NOMO-1 treated with DMSO at 0.1 percent for 48 hours (cell line): Measurements from ENCODE around the gene WNT10A.
"Not testable (repeated sequence)": the region's sequence is repeated elsewhere in the genome, so short reads cannot be mapped to it uniquely, and the experiment has no call there.

Experiments used
- DNase-seq: peaks from one replicate; lab custom pipeline; 2025; ENCODE audit not compliant: unreplicated experiment; lab: John Stamatoyannopoulos, UW

Gene WNT10A

DNA sequence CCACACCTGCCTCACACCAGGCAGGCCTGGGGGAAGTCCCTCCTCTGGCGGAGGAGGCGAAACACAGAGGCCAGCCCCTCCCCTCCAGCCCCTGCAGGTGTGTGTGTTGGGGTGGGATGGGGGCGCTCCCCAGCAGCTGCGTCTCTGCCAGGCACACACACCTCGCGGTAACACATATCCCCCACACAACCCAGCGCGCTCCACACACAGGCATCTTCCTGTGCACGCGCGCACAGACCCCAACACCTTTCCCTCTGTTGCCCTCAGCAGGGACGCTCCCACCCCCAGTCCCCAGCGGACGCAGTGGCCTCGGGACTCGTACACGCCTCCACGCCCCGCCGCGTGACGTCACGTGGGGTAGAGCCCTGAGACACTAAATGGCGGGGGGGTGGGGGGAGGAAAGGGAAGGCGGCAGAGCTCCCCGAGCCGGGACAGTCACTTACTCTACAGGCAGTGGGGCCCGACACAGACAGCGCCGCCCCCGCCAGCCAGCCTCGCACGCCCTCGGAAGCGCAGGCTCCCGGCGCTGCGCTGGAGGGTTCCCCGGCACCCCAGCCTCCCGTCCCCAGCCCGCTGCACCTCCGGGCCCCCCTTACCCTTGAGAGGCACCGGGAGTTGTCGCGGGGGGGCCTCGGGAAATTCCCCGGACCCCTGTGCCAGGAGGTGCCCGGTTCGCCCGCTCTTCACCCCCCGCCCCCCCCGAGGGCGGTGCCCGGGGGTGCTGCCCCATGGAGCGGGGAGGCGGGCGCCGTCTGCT, at the start of gene WNT10A:
WNT10A (plus strand) TSS at position 751 of the 757 bp plus-strand sequence. CDS start 144 bp downstream, outside the sequence.
- no peak for DNase-seq

DNA sequence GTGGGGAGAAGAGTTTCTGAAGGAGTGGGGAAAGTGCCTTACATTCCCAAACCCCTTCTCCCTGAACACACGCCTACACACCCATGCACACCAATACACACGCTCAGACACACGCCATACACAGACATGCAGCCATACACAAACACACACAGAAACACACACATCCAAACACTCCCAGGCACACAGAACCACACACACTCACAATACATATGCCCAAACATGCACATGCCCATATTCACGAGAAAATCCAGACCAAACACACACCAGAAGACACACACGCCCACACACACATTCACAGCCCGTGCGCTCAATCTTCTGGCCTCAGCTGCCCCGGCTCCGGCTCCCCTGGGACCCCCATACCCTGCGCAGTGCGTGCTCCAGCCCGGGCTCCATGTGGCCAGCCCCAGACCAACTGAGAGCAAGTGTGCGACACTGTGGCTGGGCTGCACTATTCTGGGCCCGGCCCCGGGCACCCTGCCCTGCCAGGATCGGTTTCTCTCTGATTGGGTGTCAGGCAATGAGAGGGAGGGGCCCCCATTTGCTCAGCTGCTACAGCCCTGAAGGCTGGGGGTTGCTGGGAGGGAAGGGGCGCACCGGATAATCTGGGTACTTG, 49.2 kb upstream of the WNT10A start, which contains the start of gene PRKAG3:
PRKAG3 (minus strand) TSS at position 426 of the 613 bp plus-strand sequence.
- no peak for DNase-seq

DNA sequence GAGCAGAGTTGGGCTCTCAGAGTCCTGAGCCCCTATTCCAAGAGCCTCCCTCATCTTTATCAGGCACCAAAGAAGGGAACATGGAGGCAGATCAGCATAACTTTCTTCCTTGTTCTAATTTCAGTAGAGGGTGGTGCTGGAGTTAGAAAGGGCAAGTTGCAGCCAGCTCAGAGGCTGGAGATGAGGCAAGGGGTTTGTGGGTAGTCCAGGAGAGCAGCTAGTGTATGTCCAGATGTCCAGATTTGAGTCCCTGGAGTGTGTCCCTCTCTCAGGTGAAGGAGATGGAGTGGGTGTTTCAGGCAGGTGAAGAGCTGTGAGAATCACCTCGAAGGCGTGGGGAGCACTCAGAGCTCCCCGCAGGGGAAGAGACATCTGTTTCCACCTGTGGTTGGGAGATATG, 48.6 kb upstream of the WNT10A start:
- no peak for DNase-seq

DNA sequence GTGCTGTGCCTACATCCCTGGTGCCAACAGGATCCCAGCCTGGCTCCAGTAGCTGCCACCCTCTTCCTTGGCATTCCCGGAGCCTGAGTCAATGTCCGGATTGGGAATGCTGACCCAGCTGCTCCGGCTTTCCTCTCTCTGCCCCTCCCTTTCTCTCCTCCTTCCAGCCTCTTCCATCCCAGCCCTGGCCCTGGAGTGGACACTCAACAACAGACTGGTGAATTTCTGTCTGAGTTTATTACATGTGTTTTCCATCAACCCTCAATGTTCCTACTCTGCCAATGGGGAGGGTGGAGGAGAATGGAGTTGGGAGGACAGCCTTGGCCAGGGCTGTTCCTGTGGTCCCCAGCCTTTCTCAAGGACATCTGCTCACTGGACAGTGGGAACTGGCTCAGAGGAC, 48.1 kb upstream of the WNT10A start:
- no peak for DNase-seq

DNA sequence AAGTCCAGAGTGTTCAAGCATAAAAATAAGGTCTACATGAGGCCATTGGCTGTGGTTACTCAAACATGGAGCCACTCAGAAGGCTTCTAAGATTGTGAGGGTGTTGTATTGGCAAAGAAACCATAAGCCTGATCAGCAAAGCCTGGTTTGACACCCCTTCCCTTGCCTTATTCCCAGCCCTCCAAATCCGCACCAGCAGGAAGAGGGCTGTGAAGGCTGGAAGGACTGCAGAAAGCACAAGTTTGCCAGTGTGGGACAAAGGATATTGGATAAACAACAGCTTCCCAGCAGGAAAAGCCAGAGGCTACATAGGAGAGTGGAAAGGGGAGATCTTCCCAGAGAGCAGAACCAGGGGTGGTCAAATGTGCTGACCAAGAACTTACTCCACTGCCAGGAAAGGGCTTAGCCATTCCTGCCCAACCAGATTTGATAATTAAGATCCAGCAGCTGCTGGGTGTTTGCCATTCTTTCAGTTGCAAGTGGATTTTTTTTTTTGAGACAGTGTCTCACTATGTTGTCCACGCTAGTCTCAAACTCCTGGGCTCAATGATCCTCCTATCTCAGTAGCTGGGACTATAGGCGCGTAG, 47.5 kb upstream of the WNT10A start:
- no peak for DNase-seq

DNA sequence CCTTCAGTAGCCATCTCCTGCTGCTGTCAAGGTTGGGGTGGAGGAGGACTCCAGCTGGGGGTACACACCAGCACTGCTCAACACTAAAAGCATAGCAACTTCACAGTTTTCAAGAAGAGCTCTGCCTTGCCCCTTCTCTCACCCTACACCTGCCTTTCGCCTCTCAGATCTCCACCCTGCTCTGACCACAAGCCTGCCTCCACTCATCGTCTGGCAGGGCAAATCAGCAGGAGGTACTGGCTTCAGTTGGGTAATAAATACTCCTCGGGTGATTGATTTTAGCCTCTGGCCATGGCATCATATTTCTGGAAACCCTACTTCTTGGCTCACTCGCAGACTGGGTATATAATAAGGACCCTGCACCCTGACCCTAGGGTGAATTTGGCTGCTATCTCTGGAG, 46.0 kb upstream of the WNT10A start:
- DNase-seq: no peak

DNA sequence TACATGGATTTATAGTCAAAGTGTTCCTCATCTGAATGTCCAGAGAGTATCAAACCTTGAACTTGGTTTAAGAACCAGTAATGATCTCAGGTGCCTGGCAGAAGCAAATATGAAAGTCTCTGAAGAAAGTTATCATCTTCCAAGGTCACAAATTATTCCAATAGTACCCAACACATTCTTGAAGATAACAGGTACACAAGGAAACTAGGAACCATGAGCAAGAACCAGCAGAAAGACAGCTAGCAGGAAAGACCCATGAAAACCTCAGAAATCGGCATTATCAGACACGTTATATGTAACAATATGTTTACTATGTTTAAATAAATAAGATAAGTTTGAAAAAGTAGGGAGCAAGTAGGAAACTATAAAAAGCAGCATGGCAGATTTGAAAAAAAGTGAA, 43.2 kb upstream of the WNT10A start:
- no peak for DNase-seq

DNA sequence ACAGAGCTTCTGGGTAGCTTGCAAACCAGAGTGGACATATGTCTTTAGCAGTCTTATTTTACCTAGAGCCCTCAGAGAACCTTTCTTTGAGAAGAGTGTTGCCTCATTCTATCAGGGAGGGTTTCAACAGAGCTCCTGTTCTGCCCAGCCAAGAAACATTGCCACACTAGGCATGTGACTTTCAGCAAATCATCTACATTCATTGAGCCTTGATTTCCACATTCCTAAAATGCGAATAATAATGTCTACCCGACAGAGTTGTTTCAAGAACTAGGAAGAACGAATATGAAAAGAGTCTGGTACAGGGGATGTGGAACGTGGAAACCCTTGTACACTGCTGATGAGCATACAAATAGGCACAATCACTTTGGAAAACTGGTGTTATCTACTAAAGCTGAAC, 41.2 kb upstream of the WNT10A start:
- peak; percentile 83 for DNase-seq

DNA sequence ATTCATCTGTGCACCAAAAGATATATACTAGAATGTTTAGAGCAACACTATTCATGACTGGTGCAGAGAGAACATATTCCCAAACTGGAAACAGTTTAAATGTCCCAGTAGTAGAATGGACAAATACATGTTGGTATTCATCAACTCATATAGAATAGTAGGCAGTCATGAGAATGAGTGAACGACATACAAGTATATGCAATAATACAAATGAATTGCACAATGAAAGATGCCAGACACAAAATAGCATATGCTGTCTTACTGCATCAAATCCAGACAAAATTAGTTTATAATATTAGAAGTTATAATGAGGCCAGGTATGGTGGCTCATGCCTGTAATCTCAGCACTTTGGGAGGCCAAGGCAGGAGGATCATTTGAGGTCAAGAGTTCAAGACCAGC, 40.8 kb upstream of the WNT10A start:
- DNase-seq: no peak

DNA sequence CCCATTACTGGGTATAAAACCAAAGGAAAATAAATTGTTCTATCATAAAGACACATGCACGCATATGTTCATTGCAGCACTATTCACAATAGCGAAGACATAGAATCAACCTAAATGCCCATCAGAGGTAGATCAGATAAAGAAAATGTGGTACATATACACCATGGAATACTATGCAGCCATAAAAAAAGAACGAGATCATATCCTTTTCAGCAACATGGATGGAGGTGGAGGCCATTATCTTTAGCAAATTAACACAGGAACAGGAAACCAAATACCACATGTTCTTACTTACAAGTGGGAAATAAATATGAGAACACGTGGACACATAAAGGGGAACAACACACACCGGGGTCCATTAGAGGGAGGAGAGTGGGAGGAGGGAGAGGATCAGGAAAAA, 36.3 kb upstream of the WNT10A start:
- DNase-seq: not testable (repeated sequence)

DNA sequence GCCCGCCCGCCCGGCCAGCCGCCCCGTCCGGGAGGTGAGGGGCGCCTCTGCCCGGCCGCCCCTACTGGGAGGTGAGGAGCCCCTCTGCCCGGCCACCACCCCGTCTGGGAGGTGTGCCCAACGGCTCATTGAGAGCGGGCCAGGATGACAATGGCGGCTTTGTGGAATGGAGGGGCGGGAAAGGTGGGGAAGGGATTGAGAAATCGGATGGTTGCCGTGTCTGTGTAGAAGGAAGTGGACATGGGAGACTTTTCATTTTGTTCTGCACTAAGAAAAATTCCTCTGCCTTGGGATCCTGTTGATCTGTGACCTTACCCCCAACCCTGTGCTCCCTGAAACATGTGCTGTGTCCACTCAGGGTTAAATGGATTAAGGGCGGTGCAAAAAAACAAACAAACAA, 33.7 kb upstream of the WNT10A start:
- DNase-seq: not testable (repeated sequence)

DNA sequence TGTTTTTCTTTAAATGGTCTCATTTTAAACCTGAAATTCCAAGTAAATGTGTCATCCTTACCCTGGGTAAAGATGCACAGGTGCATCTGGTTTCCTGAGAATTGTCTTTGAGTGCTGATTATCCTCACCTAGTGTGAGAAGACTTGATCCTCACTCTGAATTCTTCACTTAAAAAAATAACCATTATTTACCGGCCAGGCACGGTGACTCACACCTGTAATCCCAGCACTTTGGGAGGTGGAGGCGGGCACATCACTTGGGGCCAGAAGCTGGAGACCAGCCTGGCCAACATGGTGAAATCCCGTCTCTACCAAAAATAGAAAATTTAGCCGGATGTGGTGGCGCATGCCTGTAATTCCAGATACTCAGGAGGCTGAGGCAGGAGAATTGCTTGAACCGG, 30.9 kb upstream of the WNT10A start:
- no peak for DNase-seq

DNA sequence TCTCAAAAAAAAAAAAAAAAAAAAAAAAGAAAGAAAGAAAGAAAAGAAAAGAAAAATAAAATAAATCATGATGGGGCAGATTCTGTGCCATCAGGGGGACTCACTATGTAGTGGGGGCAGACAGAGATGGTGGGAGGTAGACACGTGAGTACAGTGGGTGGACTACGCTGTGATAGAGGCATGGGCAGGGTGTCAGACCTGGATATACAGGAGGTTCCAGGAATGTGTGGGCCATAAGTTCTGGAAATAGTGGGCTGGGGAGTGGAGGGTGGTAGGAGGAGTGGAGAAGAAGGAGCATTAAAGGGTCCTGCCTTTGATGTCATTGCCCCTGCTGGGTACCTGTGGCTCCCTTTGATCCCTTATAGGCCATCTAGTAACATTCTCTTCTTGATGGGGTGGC, 29.9 kb upstream of the WNT10A start:
- no peak for DNase-seq

DNA sequence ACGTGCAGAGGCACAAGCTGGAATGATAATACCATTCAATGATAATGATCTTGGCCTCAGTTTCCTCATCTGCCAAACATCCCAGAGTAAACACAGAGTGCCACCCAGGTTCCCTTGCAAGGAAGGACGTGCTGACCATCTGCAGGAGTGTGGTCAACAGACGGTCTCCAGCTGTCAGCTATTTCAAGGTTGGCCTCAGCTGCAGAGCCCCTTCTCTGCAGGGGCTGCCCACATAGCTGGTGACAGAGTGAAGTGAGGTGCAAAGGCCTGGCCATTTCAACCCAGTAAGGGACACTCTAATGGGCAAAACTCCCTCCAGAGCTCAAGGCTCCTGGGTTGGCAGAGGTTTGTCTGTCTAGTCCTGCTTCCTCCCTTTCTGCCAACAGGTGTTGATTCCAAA, 29.4 kb upstream of the WNT10A start:
- DNase-seq: no peak

DNA sequence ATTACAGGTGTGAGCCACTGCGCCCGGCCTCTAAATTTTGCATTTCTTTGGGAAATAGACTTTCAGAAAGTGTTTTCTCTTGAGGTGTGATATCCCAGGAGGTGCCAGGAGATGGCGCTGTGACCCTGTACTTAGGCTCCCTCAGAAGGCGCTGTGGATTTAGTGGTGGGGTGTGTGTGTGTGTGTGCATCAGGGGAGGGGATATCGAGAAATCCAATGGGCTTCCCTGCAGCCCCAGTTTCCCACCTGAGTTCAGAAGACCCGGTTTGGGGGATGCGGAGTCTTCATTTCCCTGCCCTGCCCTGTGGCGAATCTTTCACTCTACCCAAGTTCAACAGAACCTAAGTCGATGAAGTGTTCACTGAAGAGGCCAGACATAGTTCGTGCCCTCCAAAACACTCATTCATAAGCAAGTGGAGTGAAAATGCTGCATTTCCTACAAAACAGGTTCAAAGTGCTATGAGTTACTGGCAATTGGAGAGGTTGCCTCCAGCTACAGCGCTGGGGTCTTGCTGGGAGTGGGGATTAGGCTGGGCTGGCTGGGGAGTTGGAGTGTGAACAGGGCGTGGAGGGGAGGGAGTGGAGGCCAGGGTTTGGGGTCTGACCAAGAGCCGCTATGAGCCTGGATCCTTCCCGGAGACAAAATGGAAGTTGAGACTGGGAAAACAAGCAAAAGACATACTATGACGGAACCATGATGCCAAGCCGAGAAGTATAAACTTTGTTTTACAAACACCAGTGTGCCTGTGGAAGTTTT, 27.6 kb upstream of the WNT10A start:
- peak; percentile 72 for DNase-seq

DNA sequence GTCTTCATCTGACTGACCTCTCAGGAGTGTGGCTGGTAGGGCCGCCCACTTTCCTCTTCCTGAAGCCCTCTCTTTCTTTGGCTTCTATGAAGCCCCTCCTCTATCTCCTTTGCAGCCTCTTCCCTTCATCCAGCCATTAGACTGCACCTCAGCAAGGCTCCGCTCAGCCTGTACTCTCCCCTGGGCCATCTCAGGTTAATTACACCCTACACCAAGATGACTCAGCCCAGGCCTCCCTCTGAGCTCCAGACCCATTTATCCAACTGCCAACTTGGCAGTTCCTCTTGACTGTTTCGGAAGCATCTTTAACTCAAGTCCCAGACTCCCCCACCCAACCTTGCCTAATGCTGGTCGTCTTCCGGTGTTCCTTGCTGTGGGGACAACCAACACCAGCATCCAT, 26.9 kb upstream of the WNT10A start:
- peak; percentile 86 for DNase-seq

DNA sequence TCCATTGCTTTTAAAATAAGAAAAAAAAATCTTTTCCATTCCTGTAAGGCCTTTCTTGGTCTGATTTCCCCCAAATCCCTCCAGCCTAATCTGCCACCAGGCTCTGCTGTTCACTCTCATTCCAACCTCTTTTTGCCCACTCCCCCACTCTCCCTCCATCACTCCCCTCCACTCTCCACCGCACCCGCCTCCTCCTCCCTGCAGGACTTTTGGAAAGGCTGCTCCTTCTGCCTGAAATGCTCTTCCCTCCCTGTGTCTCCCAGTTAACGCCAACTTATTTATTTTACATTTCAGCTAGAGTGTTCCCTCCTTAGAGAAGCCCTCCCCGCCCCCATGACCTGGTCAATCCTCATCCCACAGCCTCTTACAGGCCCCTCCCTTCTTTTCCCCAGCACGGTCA, 25.8 kb upstream of the WNT10A start:
- no peak for DNase-seq

DNA sequence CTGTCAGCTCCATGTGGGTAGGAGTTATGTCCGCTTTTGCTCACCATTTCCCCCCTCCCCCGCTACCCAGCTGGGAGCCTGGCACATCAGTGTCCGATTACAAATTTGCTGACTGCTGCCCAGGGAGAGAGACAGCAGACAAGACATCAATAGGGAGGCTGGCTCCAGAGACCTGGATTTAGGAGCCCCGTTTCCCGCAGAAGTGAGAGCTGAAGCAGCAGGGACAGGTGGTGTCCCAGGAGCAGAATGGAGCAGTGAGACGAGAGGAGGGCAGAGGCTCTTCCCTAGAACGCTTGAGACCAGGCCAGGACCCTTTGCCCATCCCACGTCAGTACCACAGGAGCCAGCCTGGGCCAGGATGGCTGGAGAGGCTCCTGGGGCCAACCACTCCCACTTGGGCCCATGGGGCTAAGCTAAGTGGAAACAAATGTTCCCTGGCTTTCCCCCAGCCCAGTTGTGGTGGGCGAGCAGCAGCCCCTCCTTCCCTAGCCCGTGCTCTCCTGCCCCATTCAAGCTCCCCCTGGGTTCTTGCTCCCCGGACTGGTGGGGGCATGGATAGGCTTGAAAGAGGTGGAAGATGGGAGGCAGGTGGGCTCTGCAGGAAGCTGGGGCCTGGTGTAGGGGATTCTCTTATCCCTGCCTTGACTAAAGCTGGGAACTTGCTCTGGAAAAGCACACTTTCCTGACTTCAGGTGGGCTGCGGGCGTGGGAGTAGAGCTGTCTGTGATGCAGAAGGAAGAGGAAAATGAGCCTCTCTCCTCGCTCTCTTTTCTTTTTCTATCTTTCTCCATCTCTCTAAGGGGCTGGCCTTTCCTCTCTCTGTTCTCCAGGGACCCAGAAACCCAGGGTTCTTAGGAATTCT, 25.1 kb upstream of the WNT10A start:
- no peak for DNase-seq

DNA sequence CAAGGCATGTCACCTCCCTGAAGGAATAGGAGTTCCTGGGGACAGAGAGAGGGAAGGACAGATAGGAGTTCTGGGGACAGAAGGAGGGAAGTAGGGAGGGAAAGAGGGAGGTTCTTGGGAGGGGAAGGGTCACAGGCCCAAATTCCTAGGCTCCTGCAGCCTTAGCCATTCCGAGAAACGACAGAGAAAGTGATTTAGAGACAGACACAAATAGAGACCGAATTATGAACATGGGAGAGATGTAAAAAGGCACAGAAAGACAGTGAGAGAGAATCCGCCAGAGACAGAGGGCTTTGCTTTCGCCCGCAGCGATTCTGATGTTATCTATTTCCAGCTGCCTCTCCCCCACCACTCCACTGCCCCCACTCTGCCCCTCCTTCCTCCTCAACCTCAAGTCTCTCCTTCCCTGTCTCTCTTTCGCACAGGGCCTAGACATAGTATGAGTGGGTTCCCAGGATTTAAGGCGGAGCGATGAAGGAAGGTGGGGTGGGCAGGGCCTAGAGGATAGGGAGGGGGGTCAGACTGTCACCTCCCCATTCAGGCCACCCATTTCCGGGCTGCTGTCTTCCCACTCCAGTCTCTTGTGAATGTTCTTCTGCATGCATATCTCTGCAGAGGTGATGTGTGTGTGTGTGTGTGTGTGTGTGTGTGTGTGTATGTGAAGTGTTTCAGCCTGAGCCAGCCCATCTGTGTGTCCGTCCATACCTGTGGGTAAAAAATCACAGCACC, 24.3 kb upstream of the WNT10A start:
- no peak for DNase-seq

DNA sequence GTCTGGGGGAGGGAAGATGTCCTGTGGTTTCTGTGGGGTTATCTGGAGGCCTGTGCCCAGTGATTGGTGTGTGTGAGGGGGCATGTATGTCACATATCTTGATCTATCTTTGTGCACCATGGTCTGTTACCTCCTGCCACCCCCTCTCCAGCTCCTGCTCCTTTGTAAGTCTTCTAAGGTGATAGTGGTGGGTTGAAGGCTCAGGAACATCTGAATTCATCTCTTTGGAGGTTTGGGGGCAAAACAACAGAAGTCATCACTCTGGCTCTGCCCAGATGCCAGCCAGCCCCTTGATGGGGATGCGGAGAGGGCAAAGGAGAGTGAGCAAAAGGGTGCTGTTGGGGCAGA, 23.8 kb upstream of the WNT10A start:
- DNase-seq: no peak
